Measurements from ENCODE around the gene TOP3B. TPM values are rescaled to one million over a fixed set of nuclear protein-coding genes. Genes with fewer than 3 reads are reported as not detected.

The TOP3B gene
- total RNA-seq, 1 donor from 2014 or later = 54.3 TPM

DNA sequence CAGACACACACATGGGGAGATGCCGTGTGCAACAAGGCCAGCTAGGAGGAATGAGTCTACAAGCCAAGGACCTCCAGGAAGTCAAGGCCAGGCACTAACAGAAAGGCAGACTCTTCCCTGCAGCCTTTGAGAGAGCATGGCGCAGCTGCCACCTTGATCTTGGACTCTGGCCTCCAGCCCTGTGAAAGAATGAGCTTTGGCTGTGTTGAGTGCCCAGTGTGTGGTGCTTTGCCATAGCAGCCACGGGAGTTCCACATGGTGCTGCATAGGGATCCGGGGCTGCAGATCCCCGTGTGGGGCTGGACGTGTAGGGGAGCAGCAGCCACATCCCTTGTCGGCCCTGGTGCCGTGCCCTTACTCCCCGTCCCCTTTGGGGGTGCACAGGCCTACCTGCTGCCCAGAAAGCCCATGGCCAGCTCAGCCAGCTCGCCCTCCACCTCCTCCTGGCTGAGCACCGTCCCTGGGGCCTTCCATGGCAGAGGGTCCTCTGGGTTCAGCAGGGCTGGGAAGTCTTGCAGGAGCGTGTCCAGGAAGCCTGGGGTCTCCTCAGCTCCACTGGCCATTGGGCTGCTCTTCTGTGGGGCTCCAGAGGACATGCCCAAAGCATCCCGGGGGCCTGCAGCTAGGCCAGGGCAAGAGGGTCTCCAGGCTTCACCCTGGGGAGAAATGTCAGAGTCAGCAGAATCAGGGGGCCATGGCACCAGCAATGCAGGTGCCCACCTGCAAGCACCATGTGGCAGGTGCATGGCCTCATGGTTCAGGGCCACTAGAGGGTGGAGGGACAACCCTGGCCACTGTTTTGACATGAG is 36.9 kb downstream of the TOP3B start:
- intact Hi-C loops (cut with micrococcal nuclease) = no loop called here

GRCh38 chr22:21944871-21945270 is 37.7 kb downstream of the TOP3B start:
- intact Hi-C loops (cut with micrococcal nuclease) = no loop called here

DNA sequence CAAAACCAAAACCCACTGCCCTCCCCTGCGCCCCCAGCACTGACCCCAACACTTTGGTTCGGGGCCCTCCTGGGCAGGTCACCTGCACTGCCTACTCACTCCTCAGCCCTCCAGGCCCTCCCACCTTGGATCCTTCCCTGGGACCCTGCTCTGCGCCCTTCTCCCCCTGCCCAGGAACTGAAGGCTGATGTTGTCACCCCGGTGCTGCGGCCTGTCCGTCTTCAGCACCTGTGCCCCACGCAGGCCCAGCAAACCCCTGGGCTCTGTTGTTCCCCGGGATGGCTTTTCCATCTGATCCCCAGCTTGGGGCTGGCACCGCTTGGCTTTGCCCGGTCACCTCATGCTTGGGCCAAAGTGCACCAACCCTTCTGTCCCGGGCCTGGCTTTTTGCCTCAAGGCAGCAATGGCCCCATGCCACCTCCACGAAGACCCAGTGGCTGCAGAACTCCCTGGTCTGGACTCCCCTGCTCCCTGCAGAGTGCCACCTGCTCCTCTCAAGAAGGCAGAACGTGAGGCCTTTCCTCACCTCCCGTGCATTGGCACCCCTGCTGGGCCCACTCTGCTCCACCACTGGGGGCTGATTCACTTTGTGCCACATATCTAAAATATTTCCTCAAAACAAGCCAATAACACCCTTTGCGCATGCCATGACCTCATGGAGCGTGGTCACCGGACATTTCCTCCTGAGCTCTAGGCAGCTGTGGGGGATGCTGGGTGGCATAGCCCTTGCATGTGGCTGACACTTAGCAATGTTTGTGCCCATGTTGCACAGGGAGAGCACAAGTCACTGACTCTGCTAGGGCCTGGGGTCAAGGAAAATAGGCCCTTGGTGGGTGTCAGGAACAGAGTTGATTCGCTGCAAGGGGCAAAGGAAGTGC is 38.8 kb downstream of the TOP3B start:
- intact Hi-C loops (cut with micrococcal nuclease) = no loop called here

GRCh38 chr22:21942407-21943343 is 39.9 kb downstream of the TOP3B start:
- intact Hi-C loops (cut with micrococcal nuclease) = no loop called here

GRCh38 chr22:21941921-21942320 is 40.7 kb downstream of the TOP3B start:
- intact Hi-C loops (cut with micrococcal nuclease) = no loop called here

GRCh38 chr22:21940521-21940920 is 42.1 kb downstream of the TOP3B start:
- intact Hi-C loops (cut with micrococcal nuclease) = no loop called here

DNA sequence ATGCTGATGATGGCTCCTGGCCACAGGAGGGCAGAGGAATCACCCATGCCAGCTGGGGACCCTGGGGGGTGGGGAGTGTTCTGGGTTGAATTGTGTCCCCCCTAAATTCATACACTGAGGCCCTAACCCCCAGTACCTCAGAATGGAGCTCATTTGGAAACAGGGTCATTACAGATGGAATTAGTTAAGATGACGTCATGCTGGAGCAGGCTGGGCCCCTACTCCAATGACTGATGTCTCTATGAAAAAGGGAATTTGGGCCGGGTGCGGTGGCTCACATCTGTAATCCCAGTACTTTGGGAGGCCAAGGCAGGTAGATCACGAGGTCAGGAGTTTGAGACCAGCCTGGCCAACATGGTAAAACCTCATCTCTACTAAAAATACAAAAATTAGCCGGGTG is 42.7 kb downstream of the TOP3B start:
- intact Hi-C loops (cut with micrococcal nuclease) = loop anchor here (2.0 to 5.0 kb wide), 3 partner anchors 43 to 283 kb away; partner anchors contain the start of genes MAPK1 and TOP3B

DNA sequence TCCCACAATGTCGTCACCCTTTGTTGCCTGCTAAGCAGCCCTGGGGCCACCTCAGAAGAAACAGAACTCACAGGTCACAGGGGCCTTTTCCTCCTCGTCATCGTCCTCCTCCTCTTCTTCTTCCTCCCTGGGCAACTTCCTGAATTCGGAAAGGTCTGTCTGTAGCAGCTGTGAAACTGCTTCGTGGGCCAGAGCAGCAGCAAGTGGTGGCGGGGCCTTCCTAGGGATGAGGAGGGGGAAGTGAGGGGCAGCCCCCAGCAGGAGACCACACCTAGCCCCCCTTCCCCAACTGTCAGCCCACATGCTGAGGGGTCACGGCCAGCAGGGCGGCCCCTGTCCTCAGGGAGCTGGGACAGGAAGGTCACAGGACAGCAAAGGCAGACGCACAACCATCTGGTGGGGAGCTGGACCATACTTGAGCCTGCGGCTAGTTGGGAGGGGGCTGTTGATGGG is 43.1 kb downstream of the TOP3B start:
- intact Hi-C loops (cut with micrococcal nuclease) = loop anchor here (2.0 to 5.0 kb wide), 3 partner anchors 43 to 282 kb away; partner anchors contain the start of genes MAPK1 and TOP3B

- intact Hi-C loops (cut with micrococcal nuclease) = loop anchor here (1.0 to 5.0 kb wide), 5 partner anchors 13 to 282 kb away; partner anchors contain the start of genes MAPK1, PPM1F and TOP3B
Measured at GRCh38 chr22:21938906-21939305, 43.7 kb downstream of the TOP3B start.

DNA sequence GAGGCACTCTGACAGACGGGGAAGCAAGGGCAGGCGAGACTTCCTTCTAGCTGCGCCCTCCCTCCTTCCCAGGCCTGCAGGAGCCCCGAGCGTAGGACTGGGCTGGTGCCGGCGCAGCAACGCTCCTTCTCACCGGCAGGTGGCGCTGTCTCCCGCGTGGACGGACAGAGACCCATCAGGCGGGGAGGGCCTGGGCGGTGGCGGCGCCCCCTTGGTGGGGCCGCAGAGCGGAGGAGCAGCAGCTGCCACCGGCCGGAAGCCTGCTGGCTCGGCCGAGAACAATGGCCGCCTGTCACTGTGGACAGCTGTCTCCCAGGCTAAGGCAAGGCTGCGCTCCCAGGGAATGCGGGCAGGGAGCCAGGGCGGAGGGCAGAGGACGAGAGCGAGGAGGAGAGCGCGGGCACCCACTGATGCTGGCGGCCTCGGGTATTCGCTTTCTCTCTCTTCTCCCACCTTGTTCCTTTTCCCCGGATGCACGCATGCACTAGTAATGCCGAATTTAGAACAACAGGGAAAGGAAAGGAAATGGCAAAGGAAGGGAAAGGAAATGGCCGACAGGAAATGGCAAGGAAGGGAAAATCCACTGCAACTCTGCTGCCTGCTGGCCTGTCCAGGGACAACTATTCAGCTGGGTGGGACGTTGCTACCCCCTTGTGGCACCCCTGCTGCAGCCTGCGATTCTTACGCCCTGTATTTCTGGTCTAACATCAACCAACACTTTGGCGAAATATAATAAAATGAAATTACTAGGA is 44.3 kb downstream of the TOP3B start:
- intact Hi-C loops (cut with micrococcal nuclease) = loop anchor here (1.0 to 5.0 kb wide), 5 partner anchors 14 to 281 kb away; partner anchors contain the start of genes MAPK1, PPM1F and TOP3B

DNA sequence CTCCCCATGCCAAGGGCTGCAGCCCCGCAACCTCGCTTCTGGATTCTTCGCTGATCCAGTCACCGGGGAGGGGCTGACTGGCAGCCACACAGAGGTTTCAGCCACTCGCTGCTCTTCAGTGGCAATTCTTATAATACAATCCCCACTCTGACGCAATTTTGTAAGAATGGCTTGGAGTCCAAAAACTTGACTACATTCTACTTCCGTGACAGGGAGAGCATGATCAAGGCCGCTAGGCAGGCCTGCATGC is 44.8 kb downstream of the TOP3B start:
- intact Hi-C loops (cut with micrococcal nuclease) = loop anchor here (1.0 to 5.0 kb wide), 5 partner anchors 15 to 280 kb away; partner anchors contain the start of genes MAPK1, PPM1F and TOP3B

DNA sequence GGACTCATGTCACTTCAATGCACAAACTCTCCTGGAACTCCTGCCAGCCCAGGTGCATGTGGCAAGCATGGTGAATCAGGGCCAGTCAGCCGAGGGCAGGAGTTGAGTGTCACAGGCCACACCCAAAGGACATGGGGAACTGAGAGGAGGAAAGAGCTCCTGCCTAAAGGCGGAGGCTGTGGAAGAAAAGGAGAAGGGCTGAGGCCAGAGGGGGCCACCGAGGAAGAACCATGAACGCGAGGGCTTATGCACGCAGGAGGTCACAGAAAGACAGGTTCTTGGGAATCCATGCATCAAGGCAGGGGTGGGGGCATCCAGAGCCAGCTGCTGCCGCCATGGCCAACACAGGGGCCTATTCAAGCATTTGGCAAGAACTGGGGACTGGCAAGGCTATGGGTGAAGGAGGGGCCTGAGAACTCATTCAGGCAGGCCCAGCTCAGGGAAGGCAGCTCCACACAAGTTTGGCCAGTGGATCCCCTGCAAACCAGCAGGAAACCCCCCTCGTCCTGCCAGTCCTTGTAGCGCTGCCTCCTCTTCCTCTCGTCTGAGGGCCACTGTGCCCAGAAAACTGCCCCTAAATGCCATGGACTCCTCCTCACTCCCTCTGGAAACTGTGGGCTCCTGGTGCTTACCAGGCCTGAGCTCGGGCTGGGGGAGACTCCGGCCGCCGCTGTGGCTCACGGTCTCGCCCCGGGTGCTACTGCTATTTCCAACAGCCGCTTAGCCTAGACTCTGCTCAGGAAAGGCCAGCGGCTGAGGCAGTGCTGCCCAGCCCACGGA is 45.4 kb downstream of the TOP3B start:
- intact Hi-C loops (cut with micrococcal nuclease) = loop anchor here (5.0 kb wide), 2 partner anchors 70 to 280 kb away; partner anchors contain the start of gene MAPK1

DNA sequence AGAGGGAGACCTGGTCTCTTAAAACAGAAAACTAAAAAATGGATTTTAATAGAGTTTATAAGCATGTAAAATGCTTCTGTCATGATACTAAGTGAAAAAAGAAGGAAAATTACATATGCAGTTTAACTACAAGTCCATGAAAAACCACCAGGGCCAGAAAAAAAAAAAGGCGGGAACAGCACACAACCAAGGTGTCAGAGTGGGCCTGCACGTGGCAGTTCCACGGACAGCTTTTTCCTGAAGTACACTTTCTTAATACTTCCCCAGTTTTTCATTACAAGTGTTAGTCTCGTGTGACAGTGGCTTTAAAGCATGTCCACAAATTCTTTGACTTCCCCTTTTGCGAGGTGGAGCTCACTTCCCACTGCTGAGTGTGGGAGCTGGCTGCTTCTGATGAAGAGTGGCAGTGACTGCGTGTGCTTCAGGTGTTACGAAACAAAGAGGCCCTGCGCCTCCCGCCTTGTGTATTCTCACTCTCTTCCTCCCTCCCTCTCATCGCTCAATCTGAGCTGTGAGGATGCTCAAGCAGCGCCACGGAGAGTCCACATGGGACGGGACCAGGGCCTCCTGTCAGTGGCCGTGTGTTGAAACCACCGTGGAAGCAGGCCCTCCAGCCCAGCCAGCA is 46.3 kb downstream of the TOP3B start:
- intact Hi-C loops (cut with micrococcal nuclease) = loop anchor here (5.0 kb wide), 2 partner anchors 69 to 279 kb away; partner anchors contain the start of gene MAPK1

DNA sequence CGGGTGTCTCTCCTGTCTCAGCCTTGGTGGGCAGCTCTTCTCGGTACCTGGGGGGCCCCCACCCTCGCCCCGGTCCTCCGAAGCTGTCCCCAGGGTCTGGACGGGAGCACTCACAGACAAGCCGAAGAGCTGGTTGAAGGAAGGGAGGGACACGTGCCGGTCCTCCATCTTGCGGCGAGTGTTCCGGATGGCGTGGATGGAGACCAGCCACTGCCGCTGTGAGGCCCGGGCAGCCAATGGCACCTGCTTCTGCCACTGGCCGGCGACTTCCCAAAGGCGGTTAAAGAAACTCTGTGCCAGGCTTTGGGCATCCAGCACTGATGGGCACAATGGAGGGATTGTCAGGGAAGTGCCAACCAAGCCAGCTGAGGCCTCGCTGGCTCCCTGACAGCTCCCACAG is 48.7 kb downstream of the TOP3B start:
- intact Hi-C loops (cut with micrococcal nuclease) = no loop called here

GRCh38 chr22:21933413-21933812 is 49.2 kb downstream of the TOP3B start:
- intact Hi-C loops (cut with micrococcal nuclease) = no loop called here

DNA sequence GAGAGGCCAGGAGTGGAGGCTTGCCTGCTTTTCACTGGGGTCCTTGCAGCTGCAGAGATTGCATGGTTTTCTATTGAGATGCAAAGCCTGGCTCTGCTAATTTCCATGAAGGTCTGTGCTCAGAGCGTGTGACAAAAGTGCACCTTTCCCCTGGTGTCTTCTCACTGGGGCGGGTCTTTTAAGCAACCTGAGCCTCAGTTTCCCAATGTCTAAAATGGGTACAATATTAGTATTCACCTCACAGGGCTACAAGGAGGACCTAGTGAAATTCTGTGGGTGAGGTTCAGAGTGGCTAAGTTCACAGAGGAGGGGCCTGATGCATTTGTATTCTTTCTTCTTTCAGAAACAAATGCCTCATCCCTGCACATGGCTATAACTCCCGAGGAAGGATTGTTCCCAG is 50.2 kb downstream of the TOP3B start:
- intact Hi-C loops (cut with micrococcal nuclease) = no loop called here

DNA sequence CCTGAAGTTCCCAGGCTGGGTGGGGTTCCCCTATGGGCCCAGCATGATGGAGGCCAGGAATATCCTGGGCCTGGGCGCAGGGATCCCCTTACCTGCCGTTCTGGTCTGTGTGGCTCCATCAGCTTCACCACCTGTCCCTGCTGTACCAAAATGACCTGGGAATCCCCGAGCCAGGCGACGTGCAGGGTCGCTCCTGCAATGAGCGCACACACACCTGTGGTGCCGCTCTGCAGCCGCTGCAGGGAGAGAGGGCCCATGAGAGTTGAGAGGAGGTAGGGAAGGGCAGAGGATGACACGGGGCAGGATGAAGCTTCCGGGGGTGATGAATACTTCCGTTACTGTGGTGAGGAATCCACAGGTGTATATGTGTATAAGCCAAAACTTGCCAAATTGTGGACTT is 51.5 kb downstream of the TOP3B start:
- intact Hi-C loops (cut with micrococcal nuclease) = no loop called here

- intact Hi-C loops (cut with micrococcal nuclease) = no loop called here
Measured at GRCh38 chr22:21929253-21929652, 53.3 kb downstream of the TOP3B start.

- intact Hi-C loops (cut with micrococcal nuclease) = no loop called here
Measured at GRCh38 chr22:21928048-21928447, 54.5 kb downstream of the TOP3B start.

All from T-helper 1 cell treated with Interleukin-12 subunit alpha and Interleukin-12 subunit beta and Interleukin-4 antibody, amounts not matched to agents 30 ng/mL and 1 ng/mL, for 36 hours (primary cell).